Renal pelvis (tissue), 4 donors: ENCODE results near the gene RGS11. TPM values are rescaled to one million over a fixed set of nuclear protein-coding genes. Genes with fewer than 3 reads are reported as not detected.
"Not testable (repeated sequence)": the region's sequence is repeated elsewhere in the genome, so short reads cannot be mapped to it uniquely, and the experiment has no call there.

Source experiments
- DNase-seq: peaks from one replicate; pipeline ENCODE4 v3.0.0-alpha.2; 2013
- polyA plus RNA-seq, 3 donors: library from polyadenylated mRNA; unstranded; fragments of 120-200 nt; gene quantifications; one replicate each; pipeline ENCODE4 v1.2.1, GENCODE V29; 2013; ENCODE audit not compliant: insufficient read length in 3 of 3

The RGS11 gene
- polyA plus RNA-seq, 3 donors: 1.8 to 2.8 (median 1.9) TPM

GRCh38 chr16:264440-264951, 11.2 kb downstream of the RGS11 start:
- no peak for DNase-seq

- DNase-seq: no peak
Measured at GRCh38 chr16:263944-264343, 11.8 kb downstream of the RGS11 start.

- DNase-seq: no peak
Measured at GRCh38 chr16:263182-263774, 12.5 kb downstream of the RGS11 start.

- no peak for DNase-seq
Measured at GRCh38 chr16:262121-262745, 13.5 kb downstream of the RGS11 start.

- DNase-seq: no peak
Measured at GRCh38 chr16:261031-261691, 14.6 kb downstream of the RGS11 start.

GRCh38 chr16:260326-260725, 15.4 kb downstream of the RGS11 start:
- DNase-seq: no peak

- DNase-seq: no peak
Measured at GRCh38 chr16:259814-260253, 15.9 kb downstream of the RGS11 start.

- DNase-seq: no peak
Measured at GRCh38 chr16:259226-259625, 16.5 kb downstream of the RGS11 start.

- DNase-seq: not testable (repeated sequence)
Measured at GRCh38 chr16:258091-258490, 17.7 kb downstream of the RGS11 start.

- DNase-seq: no peak
Measured at GRCh38 chr16:255183-255582, 20.6 kb downstream of the RGS11 start.

GRCh38 chr16:254461-254860, 21.3 kb downstream of the RGS11 start:
- DNase-seq: no peak

GRCh38 chr16:253833-254232, 21.9 kb downstream of the RGS11 start:
- no peak for DNase-seq

- no peak for DNase-seq
Measured at GRCh38 chr16:252366-253337, 23.1 kb downstream of the RGS11 start.

- no peak for DNase-seq
Measured at GRCh38 chr16:249431-249830, 26.3 kb downstream of the RGS11 start.

- no peak for DNase-seq
Measured at GRCh38 chr16:247027-247426, 28.7 kb downstream of the RGS11 start.

- no peak for DNase-seq
Measured at GRCh38 chr16:245105-245504, 30.6 kb downstream of the RGS11 start.

GRCh38 chr16:243348-243747, 32.4 kb downstream of the RGS11 start:
- DNase-seq: no peak

GRCh38 chr16:242281-242680, 33.5 kb downstream of the RGS11 start:
- no peak for DNase-seq

GRCh38 chr16:240559-240958, 35.2 kb downstream of the RGS11 start:
- no peak for DNase-seq

- no peak for DNase-seq
Measured at GRCh38 chr16:239948-240277, 35.8 kb downstream of the RGS11 start.

GRCh38 chr16:234468-235305, 41.1 kb downstream of the RGS11 start, which contains the start of gene FAM234A:
FAM234A (plus strand) TSS chr16:234821; CDS start chr16:254414, 19,593 bp downstream.
- peak; percentile 93 for DNase-seq
